HEK293 (cell line): ENCODE data around the gene CNNM1.

Experiments used
- EGR2 ChIP-seq: fragments of 450-650 bp; formaldehyde crosslinking; IDR thresholded peaks from 2 replicates; pipeline ENCODE4 v1.5.1; 2016; ENCODE audit warnings: low read depth, missing biosample characterization, missing genetic modification characterization
- GLI2 ChIP-seq: fragments of 450-650 bp; formaldehyde crosslinking; IDR thresholded peaks from 2 replicates; pipeline ENCODE4; 2017; ENCODE audit warnings: missing biosample characterization, missing genetic modification characterization, low read depth, borderline replicate concordance
- INSM2 ChIP-seq: fragments of 450-650 bp; formaldehyde crosslinking; IDR thresholded peaks from 2 replicates; pipeline ENCODE4 v1.5.1; 2016; ENCODE audit warnings: missing biosample characterization, missing genetic modification characterization
- KLF8 ChIP-seq: fragments of 450-650 bp; formaldehyde crosslinking; IDR thresholded peaks from 2 replicates; pipeline ENCODE4 v1.5.1; 2016; ENCODE audit warnings: missing biosample characterization, missing genetic modification characterization
- OSR2 ChIP-seq: fragments of 450-650 bp; formaldehyde crosslinking; IDR thresholded peaks from 2 replicates; pipeline ENCODE4 v1.5.1; 2016; ENCODE audit warnings: missing biosample characterization, missing genetic modification characterization
- OVOL3 ChIP-seq: fragments of 450-650 bp; formaldehyde crosslinking; IDR thresholded peaks from 2 replicates; pipeline ENCODE4 v1.5.1; 2016; ENCODE audit warnings: missing biosample characterization, missing genetic modification characterization
- PRDM2 ChIP-seq: fragments of 450-650 bp; formaldehyde crosslinking; IDR thresholded peaks from 2 replicates; pipeline ENCODE4 v1.5.1; 2016; ENCODE audit warnings: missing biosample characterization, missing genetic modification characterization, borderline replicate concordance
- PRDM6 ChIP-seq: fragments of 450-650 bp; formaldehyde crosslinking; IDR thresholded peaks from 2 replicates; pipeline ENCODE4 v1.5.1; 2017; ENCODE audit warnings: missing biosample characterization, missing genetic modification characterization
- ZBTB17 ChIP-seq: fragments of 450-650 bp; formaldehyde crosslinking; IDR thresholded peaks from 2 replicates; pipeline ENCODE4 v1.5.1; 2016; ENCODE audit warnings: missing biosample characterization, missing genetic modification characterization
- ZBTB21 ChIP-seq: fragments of 450-650 bp; formaldehyde crosslinking; IDR thresholded peaks from 2 replicates; pipeline ENCODE4 v1.5.1; 2017; ENCODE audit warnings: missing biosample characterization, missing genetic modification characterization
- ZBTB26 ChIP-seq: fragments of 450-650 bp; formaldehyde crosslinking; optimal IDR thresholded peaks from 2 replicates; pipeline ENCODE3; 2016; ENCODE audit warnings: missing biosample characterization, mild to moderate bottlenecking, missing genetic modification characterization
- ZBTB44 ChIP-seq: fragments of 450-650 bp; IDR thresholded peaks from 2 replicates; pipeline ENCODE4 v1.5.1; 2018; ENCODE audit warnings: missing biosample characterization, mild to moderate bottlenecking, missing genetic modification characterization
- ZBTB48 ChIP-seq: fragments of 450-650 bp; formaldehyde crosslinking; IDR thresholded peaks from 2 replicates; pipeline ENCODE4 v1.5.1; 2016; ENCODE audit warnings: missing biosample characterization, missing genetic modification characterization
- ZEB2 ChIP-seq: fragments of 450-650 bp; formaldehyde crosslinking; IDR thresholded peaks from 2 replicates; pipeline ENCODE4 v1.5.1; 2016; ENCODE audit warnings: missing biosample characterization, missing genetic modification characterization
- ZIC2 ChIP-seq: fragments of 450-650 bp; formaldehyde crosslinking; IDR thresholded peaks from 2 replicates; pipeline ENCODE4 v1.5.1; 2016; ENCODE audit warnings: missing biosample characterization, missing genetic modification characterization
- ZNF132 ChIP-seq: fragments of 450-650 bp; formaldehyde crosslinking; IDR thresholded peaks from 2 replicates; pipeline ENCODE4 v1.5.1; 2017; ENCODE audit warnings: missing biosample characterization, missing genetic modification characterization, borderline replicate concordance
- ZNF138 ChIP-seq: fragments of 450-650 bp; formaldehyde crosslinking; IDR thresholded peaks from 2 replicates; pipeline ENCODE4 v1.5.1; 2016; ENCODE audit warnings: missing biosample characterization, missing genetic modification characterization, borderline replicate concordance
- ZNF155 ChIP-seq: fragments of 450-650 bp; formaldehyde crosslinking; IDR thresholded peaks from 2 replicates; pipeline ENCODE4 v1.5.1; 2016; ENCODE audit warnings: missing biosample characterization, missing genetic modification characterization
- ZNF223 ChIP-seq: fragments of 450-650 bp; formaldehyde crosslinking; IDR thresholded peaks from 2 replicates; pipeline ENCODE4 v1.5.1; 2016; ENCODE audit warnings: missing biosample characterization, missing genetic modification characterization
- ZNF24 ChIP-seq: fragments of 450-650 bp; formaldehyde crosslinking; IDR thresholded peaks from 2 replicates; pipeline ENCODE4 v1.5.1; 2016; ENCODE audit warnings: missing biosample characterization, missing genetic modification characterization
- ZNF274 ChIP-seq, 2 experiments: fragments of 200-500 bp in 1 of 2; fragments of 450-650 bp in 1 of 2; sonication (Bioruptor generic) in 1 of 2; formaldehyde crosslinking in 1 of 2; IDR thresholded peaks; 2 replicates each; pipeline versions ENCODE4 v1.5.1 to v1.6.1; 2014 to 2016; ENCODE audit warnings: borderline replicate concordance in 1 of 2, inconsistent platforms in 1 of 2, low read length in 1 of 2, missing biosample characterization in 1 of 2, missing genetic modification characterization in 1 of 2
- ZNF623 ChIP-seq: fragments of 450-650 bp; formaldehyde crosslinking; IDR thresholded peaks from 2 replicates; pipeline ENCODE4 v1.5.1; 2016; ENCODE audit warnings: missing biosample characterization, missing genetic modification characterization
- ZNF624 ChIP-seq: fragments of 450-650 bp; formaldehyde crosslinking; IDR thresholded peaks from 2 replicates; pipeline ENCODE4 v1.5.1; 2017; ENCODE audit warnings: missing biosample characterization, missing genetic modification characterization
- ZNF645 ChIP-seq: fragments of 450-650 bp; formaldehyde crosslinking; IDR thresholded peaks from 2 replicates; pipeline ENCODE4; 2016; ENCODE audit warnings: missing biosample characterization, missing genetic modification characterization
- ZNF837 ChIP-seq: fragments of 450-650 bp; formaldehyde crosslinking; IDR thresholded peaks from 2 replicates; pipeline ENCODE4 v1.5.1; 2016; ENCODE audit warnings: missing biosample characterization, missing genetic modification characterization
- ZXDB ChIP-seq: fragments of 450-650 bp; formaldehyde crosslinking; IDR thresholded peaks from 2 replicates; pipeline ENCODE4 v1.5.1; 2016; ENCODE audit warnings: missing biosample characterization, missing genetic modification characterization

CNNM1 gene

DNA sequence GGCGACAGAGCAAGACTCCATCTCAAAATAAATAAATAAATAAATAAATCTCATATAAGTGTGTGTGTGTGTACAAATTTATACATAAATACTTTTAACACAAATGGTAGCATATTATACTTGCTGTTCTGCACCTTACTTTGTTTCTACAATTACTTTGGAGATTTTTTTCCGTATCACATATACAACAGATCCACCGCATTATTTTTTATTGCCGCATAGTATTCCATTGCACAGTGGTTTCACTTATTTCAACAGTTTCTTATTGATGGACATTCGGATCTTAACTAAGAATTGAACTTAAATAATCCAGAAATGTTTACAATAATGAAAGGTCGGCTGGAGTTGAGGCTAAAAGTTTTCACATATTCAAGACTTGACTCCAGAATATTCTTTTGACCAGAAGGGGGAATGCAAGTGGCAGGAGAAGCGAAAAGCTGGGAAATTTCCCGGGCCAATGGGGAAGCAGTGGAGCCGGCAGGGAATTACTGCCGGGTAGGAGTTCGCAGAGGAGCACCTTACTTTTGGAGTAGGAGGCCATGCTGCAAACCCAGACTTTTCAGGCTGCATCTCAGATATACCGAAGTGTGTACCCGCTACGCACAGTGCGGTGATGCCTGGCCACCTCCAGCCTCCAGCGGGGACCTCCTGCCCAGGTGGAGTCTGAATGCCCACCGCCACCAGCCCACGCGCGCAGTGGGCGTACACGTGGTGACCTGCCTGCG is 415 bp upstream of the CNNM1 start (continued):
- TF ChIP-seq PRDM2 (tag by site-specific recombination) (no peak), ZNF132 (tag by site-specific recombination) (no peak), ZNF155 (tag by site-specific recombination) (no peak), INSM2 (no peak), ZBTB26 (tag by site-specific recombination) (no peak), ZNF274 (IDR thresholded peaks at IDR 0.05; ENCODE audit: low read length) (no peak), ZNF274 (tag by site-specific recombination; IDR thresholded peaks at IDR 0.05; ENCODE audit: borderline replicate concordance) (no peak), ZNF624 (tag by site-specific recombination) (no peak), OVOL3 (tag by site-specific recombination) (no peak), ZNF223 (no peak), KLF8 (tag by site-specific recombination) (0 out of 2 replicates have a peak, but pooled peaks have one; percentile 13), ZBTB48 (tag by site-specific recombination) (no peak), OSR2 (tag by site-specific recombination) (no peak), ZNF138 (no peak), ZBTB44 (tag by site-specific recombination) (no peak), ZNF24 (tag by site-specific recombination) (0 out of 2 replicates have a peak, but pooled peaks have one; percentile 36), ZNF645 (tag by site-specific recombination) (no peak), ZNF837 (tag by site-specific recombination) (no peak), GLI2 (tag by site-specific recombination) (no peak), ZXDB (tag by site-specific recombination) (no peak), ZBTB17 (peak; percentile 90; the same call in 1 of the 2 replicates), EGR2 (peak; percentile 93), ZEB2 (tag by site-specific recombination) (peak; percentile 69; the same call in 1 of the 2 replicates), ZNF623 (tag by site-specific recombination) (no peak), ZBTB21 (tag by site-specific recombination) (no peak), ZIC2 (tag by site-specific recombination) (no peak), PRDM6 (no peak)
